A673 (cell line): ENCODE results near the gene ATP6V1F. TPM values are rescaled to one million over a fixed set of nuclear protein-coding genes. Genes with fewer than 3 reads are reported as not detected.
A peak's percentile ranks its signal among the peaks of the same experiment; 100 is the strongest.

Source experiments
- BruUV-seq: library from RNA; stranded (reverse); fragments of 400-500 nt; replicated peaks from 2 replicates; lab custom pipeline; 2021; lab: Mats Ljungman, UMichigan
- CTCF ChIA-PET: fragments of 300-600 bp; sonication (Branson Sonifier 250); formaldehyde crosslinking; loops from one replicate; lab custom pipeline; 2022; ENCODE audit warnings: antibody characterized with exemption; lab: Charles Lee
- POLR2A ChIA-PET: fragments of 300-600 bp; sonication (Branson Sonifier 250); formaldehyde crosslinking; loops from one replicate; lab custom pipeline; 2022; ENCODE audit warnings: antibody characterized with exemption; ENCODE audit not compliant: low non-redundant PET; lab: Charles Lee
- DNase-seq: peaks from one replicate; pipeline ENCODE4 v3.0.0-alpha.2; 2015; ENCODE audit warnings: low spot score
- H3K27ac ChIP-seq: fragments of 200-600 bp; sonication (generic); 2 replicates; pipeline ENCODE4 v1.5.1; 2016; ENCODE audit warnings: mixed run types, low read depth, mild to moderate bottlenecking, mixed read lengths, antibody characterized with exemption, low read length; ENCODE audit not compliant: poor library complexity, severe bottlenecking
- H3K27me3 ChIP-seq: fragments of 200-600 bp; sonication (generic); replicated peaks from 2 replicates; pipeline ENCODE4 v1.6.1; 2017; ENCODE audit warnings: mixed run types, low read depth, mild to moderate bottlenecking, mixed read lengths, antibody characterized with exemption, low read length; ENCODE audit not compliant: insufficient read depth, poor library complexity
- H3K36me3 ChIP-seq: fragments of 200-600 bp; sonication (generic); 2 replicates; pipeline ENCODE4 v1.6.1; 2016; ENCODE audit warnings: mixed run types, mild to moderate bottlenecking, mixed read lengths, antibody characterized with exemption, low read length; ENCODE audit not compliant: insufficient read depth, poor library complexity, severe bottlenecking
- H3K4me1 ChIP-seq: fragments of 200-600 bp; sonication (generic); 2 replicates; pipeline ENCODE4 v1.6.1; 2017; ENCODE audit warnings: mixed run types, mild to moderate bottlenecking, mixed read lengths, antibody characterized with exemption, low read length; ENCODE audit not compliant: insufficient read depth, poor library complexity, severe bottlenecking
- H3K4me3 ChIP-seq: fragments of 200-600 bp; sonication (generic); 2 replicates; pipeline ENCODE4 v1.5.1; 2016; ENCODE audit warnings: low read depth, mixed run types, mild to moderate bottlenecking, mixed read lengths, low read length; ENCODE audit not compliant: poor library complexity, severe bottlenecking
- H3K9me3 ChIP-seq: fragments of 200-600 bp; sonication (generic); 2 replicates; pipeline ENCODE4 v1.6.1; 2016; ENCODE audit warnings: mixed run types, low read depth, mild to moderate bottlenecking, mixed read lengths, antibody characterized with exemption, low read length; ENCODE audit not compliant: poor library complexity, severe bottlenecking
- CTCF ChIP-seq: fragments of 300-800, 200-600 bp; sonication (generic); conservative IDR thresholded peaks from 2 replicates; pipeline ENCODE4 v1.5.1; 2017; ENCODE audit warnings: low read depth, mild to moderate bottlenecking, antibody characterized with exemption, low read length, moderate library complexity, mixed read lengths
- EZH2 ChIP-seq: fragments of 200-600 bp; sonication (generic); IDR thresholded peaks from 2 replicates; pipeline ENCODE4 v1.6.1; 2017; ENCODE audit warnings: borderline replicate concordance, low read depth, mild to moderate bottlenecking, mixed read lengths, antibody characterized with exemption, low read length; ENCODE audit not compliant: poor library complexity, severe bottlenecking
- intact Hi-C: fragments of 100-400 bp; cut with micrococcal nuclease; formaldehyde crosslinking; loops from one replicate; pipeline ENCODE4 v1.10.0; 2022; ENCODE audit not compliant: unreplicated experiment
- total RNA-seq: library from RNA; stranded (reverse); gene quantifications from 2 replicates; pipeline ENCODE4 v1.2.3, GENCODE V29; 2021

Gene ATP6V1F
- total RNA-seq, 1 experiment from 2014 or later = 148 TPM

GRCh38 chr7:128906001-128906765 lies 43.5 kb downstream of the ATP6V1F start:
- H3K9me3 ChIP-seq = no peaks in the 10 kb centered on the region
- no peaks in the 10 kb centered on the region for H3K4me1 ChIP-seq
- no peak overlapping the region for H3K4me3 ChIP-seq
- ChIA-PET POLR2A (no interaction called here), CTCF (no interaction called here)
- no peaks in the 10 kb centered on the region for H3K27me3 ChIP-seq
- intact Hi-C loops = no loop called here
- no peaks in the 10 kb centered on the region for H3K36me3 ChIP-seq
- H3K27ac ChIP-seq = no peak overlapping the region
- TF ChIP-seq CTCF (no peak), EZH2 (no peak)
- no peak for DNase-seq
- BruUV-seq = no TSS peak

- Histone ChIP-seq H3K4me3 (no peak overlapping the region), H3K9me3 (no peaks in the 10 kb centered on the region), H3K4me1 (no peaks in the 10 kb centered on the region), H3K27me3 (no peaks in the 10 kb centered on the region), H3K36me3 (no peaks in the 10 kb centered on the region), H3K27ac (no peak overlapping the region)
- no TSS peak for BruUV-seq
- ChIA-PET POLR2A (no interaction called here), CTCF (no interaction called here)
- no peak for DNase-seq
- intact Hi-C loops = no loop called here
- TF ChIP-seq EZH2 (no peak), CTCF (no peak)
Measured at GRCh38 chr7:128906766-128907559, 44.3 kb downstream of the ATP6V1F start.

GRCh38 chr7:128908750-128909624 lies 46.3 kb downstream of the ATP6V1F start:
- no peaks in the 10 kb centered on the region for H3K36me3 ChIP-seq
- ChIA-PET POLR2A (no interaction called here), CTCF (interaction anchor here (0.6 kb wide), 1 partner anchor 681 kb away, joined by 4 read pairs; no protein-coding TSS in a partner anchor)
- intact Hi-C loops = no loop called here
- no peaks in the 10 kb centered on the region for H3K27me3 ChIP-seq
- H3K4me3 ChIP-seq = peak overlapping the region; percentile 37
- no peak overlapping the region for H3K27ac ChIP-seq
- no peak for DNase-seq
- no peak for TF ChIP-seq CTCF
- no peak for TF ChIP-seq EZH2
- no TSS peak for BruUV-seq
- H3K4me1 ChIP-seq = no peaks in the 10 kb centered on the region
- no peaks in the 10 kb centered on the region for H3K9me3 ChIP-seq
